CD4-positive, alpha-beta T cell treated with Interleukin-12 subunit alpha and Interleukin-12 subunit beta, for 1 hour (primary cell): ENCODE results near the gene HBQ1.
"Not testable (repeated sequence)": the region's sequence is repeated elsewhere in the genome, so short reads cannot be mapped to it uniquely, and the experiment has no call there.

Source experiments
- DNase-seq: peaks from one replicate; pipeline ENCODE4 v3.0.0-alpha.2; 2020

HBQ1 gene

GRCh38 chr16:162271-162991, 17.8 kb upstream of the HBQ1 start:
- no peak for DNase-seq

GRCh38 chr16:163139-163538, 17.1 kb upstream of the HBQ1 start:
- DNase-seq = not testable (repeated sequence)

- not testable (repeated sequence) for DNase-seq
Observed at GRCh38 chr16:163696-164095, 16.6 kb upstream of the HBQ1 start.

GRCh38 chr16:164134-164823, 16.0 kb upstream of the HBQ1 start:
- DNase-seq = not testable (repeated sequence)

GRCh38 chr16:164827-165538, 15.3 kb upstream of the HBQ1 start:
- no peak for DNase-seq

GRCh38 chr16:165539-166374, 14.5 kb upstream of the HBQ1 start, which contains the start of gene HBM:
TSS of gene HBM (plus strand) at chr16:165978. CDS start at chr16:165998, 20 bp downstream.
- DNase-seq = no peak

GRCh38 chr16:166375-167121, 13.7 kb upstream of the HBQ1 start:
- no peak for DNase-seq

GRCh38 chr16:167122-167690, 13.1 kb upstream of the HBQ1 start:
- no peak for DNase-seq

GRCh38 chr16:168424-168823, 11.8 kb upstream of the HBQ1 start:
- DNase-seq = no peak

- DNase-seq = no peak
Observed at GRCh38 chr16:169014-169413, 11.2 kb upstream of the HBQ1 start.

GRCh38 chr16:170088-170507, 10.2 kb upstream of the HBQ1 start:
- not testable (repeated sequence) for DNase-seq

- no peak for DNase-seq
Observed at GRCh38 chr16:170788-171187, 9.5 kb upstream of the HBQ1 start.

- not testable (repeated sequence) for DNase-seq
Observed at GRCh38 chr16:172374-172941, 7.8 kb upstream of the HBQ1 start, which contains the start of gene HBA2. TSS of gene HBA2 (plus strand) at chr16:172876. CDS start at chr16:172913, 37 bp downstream.

GRCh38 chr16:173211-173854, 6.9 kb upstream of the HBQ1 start:
- DNase-seq = not testable (repeated sequence)

- not testable (repeated sequence) for DNase-seq
Observed at GRCh38 chr16:173928-174769, 6.1 kb upstream of the HBQ1 start.

- no peak for DNase-seq
Observed at GRCh38 chr16:175011-175949, 5.0 kb upstream of the HBQ1 start.

GRCh38 chr16:176006-176405, 4.3 kb upstream of the HBQ1 start:
- not testable (repeated sequence) for DNase-seq
